SH-SY5Y (cell line): ENCODE results near the gene SETBP1.

ENCODE experiments used
- GATA2 ChIP-seq: IDR thresholded peaks from 2 replicates; pipeline ENCODE4 v1.6.1; 2011; ENCODE audit warnings: mild to moderate bottlenecking, low read depth, low read length
- GATA3 ChIP-seq: IDR thresholded peaks from 2 replicates; pipeline ENCODE4 v1.6.1; 2011; ENCODE audit warnings: low read depth, mild to moderate bottlenecking, low read length, moderate library complexity

The SETBP1 gene

GRCh38 chr18:44689736-44690135, 9.0 kb downstream of the SETBP1 start:
- no peak for TF ChIP-seq GATA3
- TF ChIP-seq GATA2, result no peak

GRCh38 chr18:44691148-44691925, 10.6 kb downstream of the SETBP1 start:
- TF ChIP-seq GATA3, result no peak
- no peak for TF ChIP-seq GATA2

- TF ChIP-seq GATA2, result no peak
- TF ChIP-seq GATA3, result no peak
Observed at GRCh38 chr18:44693030-44693784, 12.5 kb downstream of the SETBP1 start.

- TF ChIP-seq GATA3 (no peak), GATA2 (no peak)
Observed at GRCh38 chr18:44695503-44695902, 14.8 kb downstream of the SETBP1 start.

GRCh38 chr18:44696892-44697291, 16.2 kb downstream of the SETBP1 start:
- TF ChIP-seq GATA2 (no peak; the same call in 1 of the 2 replicates), GATA3 (no peak)

DNA sequence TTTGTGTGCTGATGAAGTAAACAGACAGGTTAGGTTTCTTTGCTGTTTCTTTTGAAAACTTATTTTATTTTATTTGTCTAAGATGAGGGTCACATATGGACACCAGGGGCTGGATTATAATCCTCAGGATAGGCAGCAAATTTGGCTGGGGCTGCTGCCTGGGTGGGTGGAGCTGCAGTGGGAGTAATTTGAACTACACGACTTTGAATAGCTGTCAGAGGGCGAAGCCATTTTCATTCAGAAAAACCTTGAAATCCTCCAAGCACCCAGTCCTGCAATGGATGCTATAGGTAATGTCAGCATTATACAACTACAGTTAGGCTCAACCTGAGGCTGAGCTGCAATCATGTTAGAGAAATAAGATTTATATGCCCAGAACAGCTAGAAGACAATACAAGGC, 16.6 kb downstream of the SETBP1 start:
- TF ChIP-seq GATA3 (no peak), GATA2 (no peak)

DNA sequence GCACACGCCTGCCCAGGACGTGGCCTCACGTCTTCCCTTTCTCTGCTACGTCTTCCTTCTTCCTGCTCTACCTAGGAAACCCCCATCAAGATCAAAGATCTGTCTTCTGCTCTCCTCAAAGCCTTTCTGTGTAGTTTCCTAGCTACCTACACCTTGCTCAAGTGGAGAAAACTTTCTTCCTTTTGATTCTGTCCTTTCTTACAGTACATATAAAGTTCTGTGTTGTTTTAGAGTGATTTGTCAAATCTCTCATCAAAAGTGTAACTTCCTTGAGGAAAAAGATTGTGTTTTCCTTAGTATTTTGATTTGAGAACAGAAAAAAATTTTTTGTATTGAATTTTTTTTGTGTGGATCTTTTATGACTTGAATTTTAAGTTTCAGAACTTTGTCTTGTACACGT, 17.8 kb downstream of the SETBP1 start:
- TF ChIP-seq GATA3 (no peak), GATA2 (no peak)

- TF ChIP-seq GATA3 (no peak), GATA2 (no peak)
Observed at GRCh38 chr18:44699572-44700261, 19.0 kb downstream of the SETBP1 start.

GRCh38 chr18:44700652-44701051, 20.0 kb downstream of the SETBP1 start:
- TF ChIP-seq GATA2 (no peak), GATA3 (no peak)

DNA sequence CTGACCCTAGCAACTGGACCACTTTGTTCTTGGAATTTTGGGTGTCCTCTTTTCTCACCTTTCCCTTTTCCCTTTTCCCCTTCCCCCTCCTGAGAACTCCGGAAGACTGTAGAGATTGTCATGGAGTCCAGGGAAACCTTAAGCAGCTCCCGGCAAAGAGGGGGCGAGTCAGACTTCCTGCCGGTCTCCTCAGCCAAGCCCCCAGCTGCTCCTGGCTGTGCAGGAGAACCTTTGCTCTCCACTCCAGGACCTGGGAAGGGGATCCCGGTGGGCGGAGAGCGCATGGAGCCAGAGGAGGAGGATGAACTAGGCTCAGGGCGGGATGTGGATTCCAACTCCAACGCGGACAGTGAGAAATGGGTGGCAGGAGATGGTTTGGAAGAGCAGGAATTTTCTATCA, 20.5 kb downstream of the SETBP1 start:
- TF ChIP-seq GATA2 (no peak), GATA3 (no peak)

GRCh38 chr18:44702594-44702993, 21.9 kb downstream of the SETBP1 start:
- TF ChIP-seq GATA3 (no peak), GATA2 (no peak)

DNA sequence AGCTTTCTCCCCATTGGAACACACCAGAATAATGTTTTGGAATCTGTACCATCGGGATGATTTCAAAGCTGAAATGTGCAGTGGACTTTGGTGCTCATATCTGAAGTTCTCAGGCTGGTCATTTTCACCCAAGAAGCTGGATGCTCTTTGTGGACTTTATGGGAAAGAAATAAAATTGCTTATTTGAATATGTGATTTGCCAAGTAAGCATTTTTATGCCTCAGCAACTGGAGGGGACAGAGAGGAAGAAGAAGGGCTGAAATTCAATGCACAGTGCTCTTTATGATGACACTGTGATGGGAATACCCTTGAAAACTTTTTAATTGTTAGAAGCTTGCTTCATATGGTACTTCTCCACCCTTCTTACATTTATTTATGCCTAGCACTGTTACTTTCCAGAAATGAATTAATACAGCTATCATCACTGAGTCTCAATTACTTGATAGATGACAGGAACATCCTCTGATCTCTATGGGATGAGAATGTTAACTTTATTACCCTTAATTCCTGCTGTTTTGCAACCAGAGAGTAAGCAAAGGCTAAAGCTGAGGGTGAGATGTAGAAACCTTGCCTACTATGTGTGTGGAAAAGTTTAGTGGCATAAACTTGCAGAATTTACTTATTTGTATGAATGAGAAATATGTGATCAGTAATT, 23.6 kb downstream of the SETBP1 start:
- TF ChIP-seq GATA2 (no peak), GATA3 (no peak)

DNA sequence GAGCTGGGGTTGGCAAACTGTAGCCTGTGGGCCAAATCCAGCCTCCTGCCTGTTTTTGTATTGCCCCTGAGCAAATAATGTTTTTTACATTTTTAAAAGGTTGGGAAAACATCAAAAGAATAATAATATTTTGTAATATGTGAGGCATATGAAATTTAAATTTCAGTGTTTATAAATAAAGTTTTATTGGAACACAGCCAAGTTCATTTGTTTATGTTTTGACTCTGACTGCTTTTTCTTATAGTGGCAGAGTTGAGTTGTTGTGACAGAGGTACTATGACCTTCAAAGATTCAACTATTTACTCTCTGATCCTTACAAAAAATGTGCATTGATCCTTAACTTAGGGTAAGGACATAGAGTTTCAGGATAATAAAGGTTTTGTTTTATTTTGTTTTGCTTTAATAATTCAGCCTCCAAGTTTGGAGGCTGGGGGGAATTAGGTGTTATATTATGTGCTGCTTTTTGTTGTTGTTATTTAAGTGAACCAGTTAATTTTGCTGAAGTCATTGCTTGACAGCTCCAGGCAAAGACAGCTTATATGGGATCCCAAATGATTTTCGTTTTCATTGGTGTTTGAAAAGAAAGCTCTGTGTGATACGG, 24.5 kb downstream of the SETBP1 start:
- no peak for TF ChIP-seq GATA3
- no peak for TF ChIP-seq GATA2
